ENCODE results near the gene SEC16A. TPM values are rescaled to one million over a fixed set of nuclear protein-coding genes. Genes with fewer than 3 reads are reported as not detected.
"Not testable (repeated sequence)": the region's sequence is repeated elsewhere in the genome, so short reads cannot be mapped to it uniquely, and the experiment has no call there.

The SEC16A gene
- total RNA-seq, 2 donors from 2014 or later, result 32.6 to 41.6 TPM

DNA sequence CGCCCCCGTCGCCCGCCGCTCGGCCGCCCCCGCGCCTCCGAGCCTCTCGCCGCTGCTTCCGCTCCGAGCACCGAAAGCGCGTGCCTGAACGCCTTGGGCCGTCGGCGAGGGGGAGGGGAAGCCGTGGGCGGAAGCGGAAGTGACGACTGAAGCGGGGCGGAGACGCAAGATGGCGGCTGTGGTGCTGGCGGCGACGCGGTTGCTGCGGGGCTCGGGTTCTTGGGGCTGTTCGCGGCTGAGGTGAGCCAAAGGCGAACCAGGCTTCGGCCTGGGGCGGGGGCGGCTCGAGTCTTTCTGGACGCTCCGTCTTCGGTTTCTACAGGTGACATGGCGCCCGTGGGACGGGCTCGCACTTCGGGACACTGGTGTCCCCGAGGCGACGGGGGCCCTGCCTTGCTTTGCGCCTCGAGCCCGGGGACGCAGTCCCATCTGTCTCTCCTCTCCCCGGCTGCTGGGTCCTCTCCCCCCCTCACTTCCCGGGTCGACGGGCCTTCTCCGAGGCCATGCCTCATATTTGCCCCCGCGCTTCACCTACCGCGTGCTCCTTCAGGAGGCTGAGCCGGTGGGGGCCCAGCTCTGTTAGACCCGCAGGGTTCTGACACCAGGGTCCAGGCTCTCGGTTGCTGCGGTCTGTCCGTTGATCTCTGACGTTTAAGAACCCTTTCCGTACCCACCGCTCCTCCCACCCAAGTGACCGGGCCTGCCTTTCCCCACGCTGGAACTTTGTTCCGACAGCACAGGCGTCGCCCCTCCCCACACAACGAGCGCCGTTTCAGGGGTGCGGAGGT lies 72.1 kb downstream of the SEC16A start, which contains the start of the genes ENTR1 and PMPCA:
Gene ENTR1, minus strand, starts transcription at position 115 of the 788 bp plus-strand sequence. CDS start 217 bp downstream, outside the sequence.
Gene PMPCA, plus strand, starts transcription at position 159 of the 788 bp plus-strand sequence. Its CDS starts 11 bp downstream, at position 170.
- Histone ChIP-seq H3K4me3 (peak within 1 kb of the TSS; percentile 74 to 97), H3K9me3 (no peaks in the 10 kb centered on the region), H3K27me3 (no peaks in the 10 kb centered on the region), H3K36me3 (peaks cover 48% of the 10 kb centered on the region), H3K4me1 (peaks cover 0 to 29% of the 10 kb centered on the region in 2 donors), H3K27ac (peak within 1 kb of the TSS; percentile 84 to 87)
- DNase-seq (ENCODE audit: low spot score), result peak; percentile 91
- TF ChIP-seq, protein P1, sequence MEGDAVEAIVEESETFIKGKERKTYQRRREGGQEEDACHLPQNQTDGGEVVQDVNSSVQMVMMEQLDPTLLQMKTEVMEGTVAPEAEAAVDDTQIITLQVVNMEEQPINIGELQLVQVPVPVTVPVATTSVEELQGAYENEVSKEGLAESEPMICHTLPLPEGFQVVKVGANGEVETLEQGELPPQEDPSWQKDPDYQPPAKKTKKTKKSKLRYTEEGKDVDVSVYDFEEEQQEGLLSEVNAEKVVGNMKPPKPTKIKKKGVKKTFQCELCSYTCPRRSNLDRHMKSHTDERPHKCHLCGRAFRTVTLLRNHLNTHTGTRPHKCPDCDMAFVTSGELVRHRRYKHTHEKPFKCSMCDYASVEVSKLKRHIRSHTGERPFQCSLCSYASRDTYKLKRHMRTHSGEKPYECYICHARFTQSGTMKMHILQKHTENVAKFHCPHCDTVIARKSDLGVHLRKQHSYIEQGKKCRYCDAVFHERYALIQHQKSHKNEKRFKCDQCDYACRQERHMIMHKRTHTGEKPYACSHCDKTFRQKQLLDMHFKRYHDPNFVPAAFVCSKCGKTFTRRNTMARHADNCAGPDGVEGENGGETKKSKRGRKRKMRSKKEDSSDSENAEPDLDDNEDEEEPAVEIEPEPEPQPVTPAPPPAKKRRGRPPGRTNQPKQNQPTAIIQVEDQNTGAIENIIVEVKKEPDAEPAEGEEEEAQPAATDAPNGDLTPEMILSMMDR (IDR thresholded peaks at IDR 0.05), result no peak

DNA sequence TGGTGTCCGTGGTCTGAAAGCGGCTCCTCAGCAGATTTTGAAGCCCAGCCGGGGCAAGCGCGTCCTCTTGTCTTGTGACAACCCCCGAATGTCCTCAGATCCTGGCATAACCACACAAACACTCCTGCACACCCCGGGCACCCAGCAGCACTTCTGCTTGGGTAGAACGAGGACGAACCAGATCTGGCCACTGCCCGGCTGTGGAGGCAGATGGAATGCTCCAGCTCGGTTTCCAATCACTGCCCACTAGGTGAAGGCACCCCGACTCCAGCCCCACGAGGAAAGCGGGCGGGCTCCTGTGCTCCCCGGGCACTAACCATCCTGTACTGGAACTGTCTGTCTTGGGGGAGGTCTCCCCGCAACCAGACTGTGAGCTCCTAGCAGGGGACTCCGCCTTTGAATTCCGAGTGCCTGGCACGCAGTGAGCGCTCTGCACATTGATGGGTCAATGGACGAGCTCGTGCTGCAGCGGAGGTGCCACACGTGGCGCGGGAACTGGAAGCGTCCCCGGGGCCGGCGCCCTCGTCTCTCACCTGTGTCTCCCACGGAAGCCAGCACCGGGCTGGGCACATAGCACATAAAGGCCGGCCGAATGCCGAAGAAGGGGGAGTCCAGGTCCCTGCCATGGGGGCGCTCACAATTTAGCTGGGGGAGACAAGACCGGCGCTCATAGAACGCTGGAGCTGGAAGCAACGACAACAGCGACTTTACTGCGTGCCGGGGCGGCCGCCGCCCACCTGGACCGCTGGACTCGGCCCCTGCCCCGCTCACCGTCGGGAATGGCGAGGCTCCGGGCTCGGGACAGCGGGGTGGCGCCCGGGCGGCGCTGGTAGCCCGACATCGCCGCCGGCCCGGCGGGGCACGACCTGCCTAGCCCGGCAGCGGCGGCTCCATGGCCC lies 73.0 kb downstream of the SEC16A start:
- H3K9me3 ChIP-seq, result no peaks in the 10 kb centered on the region
- no peaks in the 10 kb centered on the region for H3K27me3 ChIP-seq
- peaks cover 0 to 29% of the 10 kb centered on the region in 2 donors for H3K4me1 ChIP-seq
- peaks cover 49% of the 10 kb centered on the region for H3K36me3 ChIP-seq
- H3K27ac ChIP-seq, result peak overlapping the region; percentile 68 to 70
- TF ChIP-seq, protein P1 (IDR thresholded peaks at IDR 0.05), result no peak
- H3K4me3 ChIP-seq, result peak overlapping the region; percentile 74 to 97
- DNase-seq (ENCODE audit: low spot score), result peak; percentile 62

DNA sequence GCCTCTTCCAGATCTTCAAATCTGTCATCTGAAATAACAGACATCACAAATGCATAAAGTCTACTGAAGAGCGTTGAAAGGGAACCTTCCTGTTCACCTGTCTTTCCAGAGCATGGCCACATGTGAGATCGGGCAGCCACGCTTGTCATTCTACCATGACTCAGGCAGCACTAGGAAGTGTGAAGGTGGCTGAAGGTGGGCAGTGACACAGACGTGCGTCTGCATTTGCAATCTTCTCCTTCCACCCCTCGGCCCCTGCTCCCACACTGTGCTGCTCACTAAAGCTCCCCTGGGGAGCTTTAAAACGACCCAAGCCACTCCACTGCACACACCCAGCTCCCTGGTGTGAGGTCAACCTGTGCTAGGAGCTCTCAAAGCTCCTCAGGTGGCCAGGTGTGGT lies 74.9 kb downstream of the SEC16A start:
- TF ChIP-seq, protein P1 (IDR thresholded peaks at IDR 0.05), result no peak
- peaks cover 33% of the 10 kb centered on the region for H3K36me3 ChIP-seq
- H3K4me1 ChIP-seq, result peaks cover 0 to 29% of the 10 kb centered on the region in 2 donors
- no peaks in the 10 kb centered on the region for H3K27me3 ChIP-seq
- no peak overlapping the region for H3K4me3 ChIP-seq
- no peak overlapping the region for H3K27ac ChIP-seq
- H3K9me3 ChIP-seq, result no peaks in the 10 kb centered on the region
- no peak for DNase-seq (ENCODE audit: low spot score)

- not testable (repeated sequence) for DNase-seq (ENCODE audit: low spot score); H3K27me3 ChIP-seq; H3K27ac ChIP-seq; H3K4me3 ChIP-seq; H3K9me3 ChIP-seq
- Histone ChIP-seq H3K36me3 (peaks cover 25% of the 10 kb centered on the region), H3K4me1 (peaks cover 0 to 28% of the 10 kb centered on the region in 2 donors)
Observed at GRCh38 chr9:136407061-136407460, 75.8 kb downstream of the SEC16A start.

DNA sequence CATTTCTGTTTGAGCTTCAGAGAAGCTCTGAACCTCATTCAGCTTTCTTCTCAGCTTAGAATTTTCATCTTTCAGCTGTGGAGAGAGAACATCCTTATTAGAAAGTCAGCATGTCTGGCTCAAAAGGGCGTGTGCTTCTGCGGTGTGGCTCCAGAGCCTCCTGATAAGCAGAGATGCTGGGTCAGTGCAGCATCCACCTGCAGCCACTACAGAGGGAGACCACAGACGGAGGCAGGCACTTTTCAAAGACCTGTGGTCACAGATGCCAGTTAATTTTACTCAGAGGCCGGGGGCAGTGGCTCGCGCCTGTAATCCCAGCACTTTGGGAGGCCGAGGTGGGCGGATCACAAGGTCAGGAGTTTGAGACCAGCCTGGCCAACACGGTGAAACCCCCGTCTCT lies 76.9 kb downstream of the SEC16A start:
- not testable (repeated sequence) for DNase-seq (ENCODE audit: low spot score); H3K27ac ChIP-seq; H3K9me3 ChIP-seq; H3K27me3 ChIP-seq; H3K4me3 ChIP-seq
- H3K4me1 ChIP-seq, result peaks cover 0 to 17% of the 10 kb centered on the region in 2 donors
- peaks cover 25% of the 10 kb centered on the region for H3K36me3 ChIP-seq

GRCh38 chr9:136405481-136405880 lies 77.4 kb downstream of the SEC16A start:
- no peaks in the 10 kb centered on the region for H3K9me3 ChIP-seq
- no peaks in the 10 kb centered on the region for H3K27me3 ChIP-seq
- H3K4me3 ChIP-seq, result no peak overlapping the region
- peaks cover 25% of the 10 kb centered on the region for H3K36me3 ChIP-seq
- no peak for DNase-seq (ENCODE audit: low spot score)
- peaks cover 0 to 19% of the 10 kb centered on the region in 2 donors for H3K4me1 ChIP-seq
- H3K27ac ChIP-seq, result no peak overlapping the region
- TF ChIP-seq, protein P1 (IDR thresholded peaks at IDR 0.05), result no peak
